Heart left ventricle (tissue), 13 donors: ENCODE results near the gene ZNF423.

Source experiments
- CTCF ChIP-seq, 12 donors: fragments of 200-600 bp; sonication (generic) in 4 of 12; IDR thresholded peaks; one replicate each; pipeline versions ENCODE4 v1.5.0 to v1.8.0; 2018 to 2022; ENCODE audit warnings: antibody characterized with exemption in 12 of 12, mild to moderate bottlenecking in 5 of 12
- POLR2A ChIP-seq, 2 donors: fragments of 450-650 bp; IDR thresholded peaks; one replicate each; pipeline ENCODE4 v1.6.1; 2017; ENCODE audit warnings: antibody characterized with exemption in 2 of 2, mild to moderate bottlenecking in 2 of 2, moderate library complexity in 2 of 2
- donor health status: ischemic (EF 13 %, LVEDD 7.1; RV severe dilation, severe dysfunction).
- donor health status: DM: no; HTN: yes; CAD: no.
- donor health status: DM: no; HTN: no; CAD: no.
- donor health status: ischemic (EF 25% LVEDD 6.9; RV normal size, moderate dysfunction).
- donor health status: ischemic (EF 25% LVEDD 5.7; RV mildly dilated, moderate dysfunction).
- donor health status: ischemic (EF 35%, LVEDD 5.7; RV mildly dilated, moderate dysfunction).
- donor health status: nonischemic (EF 11% LVEDD 7.7; RV severe dilation, severe dysfunction).
- donor health status: DM: yes; HTN: yes; CAD: no.
- donor health status: PGD.
- donor health status: ischemic (EF 29% LVEDD 5.4; RV normal size, mild dysfunction).
- donor health status: nonischemic (EF 23%, LVEDD 6.1; RV moderate dilation, normal function).

DNA sequence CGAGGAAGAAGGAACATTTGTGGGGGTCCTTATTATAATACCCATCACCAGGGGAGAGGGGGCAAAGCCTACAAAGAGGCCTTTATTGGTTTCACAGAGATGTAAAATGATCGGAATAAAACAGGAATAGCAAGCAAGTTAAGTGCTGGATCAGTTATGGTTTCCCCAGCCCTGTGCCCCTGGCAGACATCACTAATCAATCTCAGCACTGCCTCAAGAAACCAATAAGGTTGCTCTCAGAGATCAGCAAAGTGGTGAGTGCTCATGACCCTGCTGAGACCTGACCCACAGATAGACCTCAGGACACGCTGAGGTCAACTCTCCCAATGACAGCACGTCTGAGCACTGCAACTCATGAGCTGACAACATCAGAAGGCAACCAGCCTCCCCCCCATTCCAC is 66.3 kb downstream of the ZNF423 start:
- TF ChIP-seq CTCF (IDR thresholded peaks at IDR 0.05) (no peak), POLR2A (IDR thresholded peaks at IDR 0.05) (no peak)
